Hepatic stellate cell (primary cell): ENCODE data around the gene DIP2C.
A peak's percentile ranks its signal among the peaks of the same experiment; 100 is the strongest.
"Not testable (repeated sequence)": the region's sequence is repeated elsewhere in the genome, so short reads cannot be mapped to it uniquely, and the experiment has no call there.

Experiments used
- DNase-seq: peaks from one replicate; pipeline ENCODE4 v3.0.0; 2011; ENCODE audit warnings: low spot score

DIP2C gene

DNA sequence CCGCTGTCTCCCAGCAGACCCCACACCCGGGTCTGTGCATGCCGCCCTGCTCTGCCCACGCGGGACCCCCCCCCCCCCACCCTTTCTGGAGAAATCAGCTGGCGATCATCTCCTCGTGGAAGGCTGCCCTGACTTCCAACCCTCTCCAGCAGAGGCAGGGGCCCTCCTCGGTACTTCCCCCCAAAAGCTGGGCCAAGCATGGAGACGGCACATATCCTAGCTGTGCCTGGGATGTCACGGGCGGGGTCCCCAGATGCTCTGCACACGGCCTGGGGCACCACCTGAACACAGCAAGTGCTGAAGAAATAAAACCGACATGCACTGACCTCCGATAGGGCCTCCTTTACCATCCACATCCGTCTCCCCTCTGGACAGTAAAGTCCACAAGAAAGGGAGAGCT, 96.0 kb downstream of the DIP2C start:
- DNase-seq, result no peak

DNA sequence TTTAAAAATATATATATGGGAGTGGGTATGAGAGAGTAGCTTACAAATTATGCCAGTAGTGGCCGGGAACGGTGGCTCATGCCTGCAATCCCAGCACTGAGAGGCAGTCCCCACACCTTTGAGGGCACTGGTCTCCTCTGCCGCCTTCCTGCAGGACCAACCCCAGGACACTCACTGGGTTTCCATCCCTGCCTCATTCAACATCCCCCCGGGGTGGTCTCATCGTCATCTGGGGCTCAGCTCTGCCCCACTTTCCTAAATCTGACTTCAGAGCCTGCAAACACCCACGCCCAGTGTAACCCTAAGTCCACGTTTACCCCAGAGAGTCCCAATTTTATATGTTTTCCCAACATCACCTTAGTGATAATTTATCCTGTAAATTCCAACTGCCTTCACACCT, 96.5 kb downstream of the DIP2C start:
- DNase-seq, result no peak

DNA sequence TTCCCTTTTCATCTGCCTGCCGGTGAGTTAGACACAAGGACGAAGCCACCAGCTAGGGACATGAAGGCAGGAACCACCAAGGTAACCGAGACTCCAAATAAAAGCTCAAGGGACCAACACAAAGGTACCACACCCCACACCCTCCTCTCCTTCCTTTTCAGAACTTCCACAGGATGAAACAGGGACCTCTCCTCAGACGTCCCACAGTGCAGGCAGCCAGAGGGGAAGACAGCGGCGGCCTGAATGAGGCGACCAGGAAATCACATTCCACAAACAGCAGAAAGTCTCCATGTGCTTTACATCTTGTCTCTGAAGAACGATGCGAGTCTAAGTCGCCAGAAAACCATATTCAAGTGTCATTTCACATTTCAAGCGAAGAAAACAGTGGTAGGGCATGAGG, 97.8 kb downstream of the DIP2C start:
- no peak for DNase-seq

DNA sequence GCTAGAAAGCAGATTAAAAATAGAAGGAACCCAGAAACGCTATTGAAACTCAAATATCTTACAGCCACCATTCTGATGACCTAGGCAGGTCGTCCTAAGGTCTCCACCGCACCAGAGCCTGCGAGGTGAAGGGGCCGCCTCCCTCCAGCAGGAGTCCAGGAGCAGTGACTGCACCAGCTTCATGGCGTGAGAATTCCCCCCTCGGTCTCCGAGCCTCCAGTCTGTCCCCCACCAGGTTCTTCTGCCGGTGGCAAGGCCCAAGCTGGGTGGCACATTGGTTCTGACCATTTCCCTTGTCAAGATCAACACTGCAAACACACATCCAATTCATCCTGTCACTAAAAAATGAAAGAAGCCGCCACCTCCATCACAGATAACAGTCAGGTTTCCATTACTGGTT, 98.7 kb downstream of the DIP2C start:
- DNase-seq, result no peak

DNA sequence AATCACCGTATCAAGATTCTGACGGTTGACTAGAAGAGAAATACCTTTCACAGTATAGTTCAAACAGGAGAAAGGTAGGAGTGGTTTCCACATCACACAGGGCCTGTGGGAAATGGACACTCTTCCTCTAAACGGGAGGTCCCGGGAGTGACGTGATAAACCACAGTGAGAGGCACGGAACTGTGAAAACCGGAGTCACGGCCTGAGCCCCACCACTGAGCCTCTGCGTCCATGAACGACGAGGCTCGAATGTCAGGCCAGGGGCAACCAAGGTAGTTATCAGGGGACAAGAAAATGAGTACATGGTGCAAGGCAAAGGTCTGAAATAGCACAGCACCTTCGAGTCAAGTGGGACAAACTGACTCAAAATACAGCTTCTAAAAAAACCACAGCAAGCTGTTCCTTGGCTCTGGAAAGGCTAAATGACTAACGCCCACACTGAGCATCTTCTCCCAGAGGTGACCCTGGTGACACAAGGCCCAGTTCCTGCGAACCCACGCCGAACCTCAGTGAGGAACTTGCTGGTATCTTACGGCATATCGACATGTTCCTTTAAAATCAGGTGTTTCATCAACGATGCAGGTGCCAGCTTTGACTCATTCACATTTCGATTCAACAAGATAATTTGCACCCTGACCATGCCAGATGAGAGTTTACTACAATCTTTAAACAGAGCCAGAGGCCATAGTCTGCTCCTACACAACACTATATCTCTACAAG, 99.3 kb downstream of the DIP2C start:
- DNase-seq, result no peak

DNA sequence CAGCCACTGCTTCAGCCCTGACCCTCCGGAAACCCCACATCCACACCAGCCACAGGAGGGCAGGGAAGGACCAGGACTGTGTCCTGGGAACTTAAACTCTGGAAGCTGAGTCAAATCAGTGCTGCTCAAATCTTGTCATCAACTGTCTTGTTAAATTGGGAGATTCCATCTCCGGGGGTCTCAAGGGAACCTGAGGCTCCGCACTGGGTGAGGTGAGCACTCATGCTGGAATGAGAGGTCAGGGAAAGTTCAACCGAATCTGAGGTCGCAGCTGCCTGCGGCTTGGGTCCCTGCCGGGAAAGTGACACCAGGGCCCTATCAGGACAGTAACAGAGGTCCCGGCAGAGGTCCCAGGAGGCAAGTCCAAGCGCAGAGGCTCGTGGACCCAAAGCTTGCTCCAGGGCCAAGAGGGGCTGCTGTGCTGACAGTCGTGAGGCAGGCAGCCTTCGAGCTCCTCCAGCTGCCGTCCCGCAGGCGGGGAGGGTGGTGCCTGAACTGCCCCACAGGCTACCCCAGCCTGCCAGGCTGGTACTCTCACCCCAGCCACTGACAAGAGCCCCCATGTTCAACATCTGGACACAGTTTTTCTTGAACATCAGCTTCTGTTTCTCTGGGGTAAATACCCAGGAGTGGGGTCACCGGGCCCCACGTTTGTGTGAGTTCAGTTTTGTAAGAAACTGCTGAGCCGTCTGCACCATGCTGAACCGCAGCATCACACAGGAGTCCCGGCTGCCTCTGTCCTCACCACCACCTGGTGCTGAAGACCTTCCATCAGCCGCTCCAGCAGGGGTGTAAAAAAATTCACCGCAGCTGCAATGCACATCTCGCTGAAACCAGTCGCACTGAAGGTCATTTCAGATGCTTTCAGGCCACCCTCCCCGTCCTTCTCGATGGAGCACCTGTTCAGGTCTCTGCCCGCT, 101.0 kb downstream of the DIP2C start:
- DNase-seq, result peak; percentile 79

DNA sequence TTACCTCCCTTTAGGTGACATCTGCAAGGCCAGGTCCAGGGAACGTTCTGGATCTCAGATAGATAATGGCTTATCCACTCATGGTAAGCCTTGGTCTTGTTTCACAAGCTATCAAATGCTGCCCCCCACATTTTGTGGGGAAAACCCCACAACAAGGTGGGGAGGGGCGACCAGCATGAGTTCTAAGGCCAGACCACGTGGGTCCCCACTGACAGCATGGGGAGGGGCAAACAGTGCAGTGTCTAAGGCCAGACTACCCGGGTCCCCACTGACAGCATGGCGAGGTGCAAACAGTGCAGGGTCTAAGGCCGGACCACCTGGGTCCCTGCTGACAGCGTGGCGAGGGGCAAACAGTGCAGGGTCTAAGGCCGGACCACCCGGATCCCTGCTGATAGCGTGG, 102.8 kb downstream of the DIP2C start:
- no peak for DNase-seq

DNA sequence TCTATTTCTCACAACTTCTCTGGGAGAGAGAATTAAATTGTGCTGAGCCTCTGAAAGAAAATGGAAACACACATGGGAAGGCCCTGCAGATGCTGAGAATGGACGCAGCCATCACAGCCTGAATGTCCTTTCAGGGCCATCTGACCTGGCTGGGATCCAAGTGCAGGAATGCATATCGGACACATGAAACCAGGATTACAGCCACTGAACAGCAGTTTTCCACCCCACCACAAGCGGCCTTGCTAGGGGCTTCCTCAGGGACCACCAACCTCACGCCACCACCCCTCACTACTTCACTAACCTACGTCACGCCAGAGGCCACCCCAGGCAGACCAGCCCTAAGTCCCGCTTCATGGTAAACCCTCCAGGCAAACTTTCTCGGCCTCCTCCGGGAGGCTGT, 103.3 kb downstream of the DIP2C start:
- DNase-seq, result no peak

DNA sequence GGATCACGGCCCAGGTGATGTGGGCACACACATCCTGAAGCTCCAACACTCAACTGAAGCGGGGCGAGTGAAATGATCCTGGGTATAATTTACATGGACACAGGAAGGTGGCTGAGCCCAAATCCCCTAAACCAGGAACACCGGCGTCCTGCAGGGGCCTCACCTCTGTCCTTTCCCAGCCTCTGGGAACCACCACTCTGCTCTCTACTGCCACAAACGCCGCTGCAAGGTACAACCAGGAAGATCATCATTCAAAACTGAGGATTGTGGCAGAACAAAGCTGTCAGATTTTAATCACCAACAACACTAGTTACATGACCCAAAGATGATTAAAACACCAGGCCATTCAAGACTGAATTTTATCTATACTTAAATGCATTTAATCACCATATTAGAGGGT, 104.0 kb downstream of the DIP2C start:
- DNase-seq, result no peak

DNA sequence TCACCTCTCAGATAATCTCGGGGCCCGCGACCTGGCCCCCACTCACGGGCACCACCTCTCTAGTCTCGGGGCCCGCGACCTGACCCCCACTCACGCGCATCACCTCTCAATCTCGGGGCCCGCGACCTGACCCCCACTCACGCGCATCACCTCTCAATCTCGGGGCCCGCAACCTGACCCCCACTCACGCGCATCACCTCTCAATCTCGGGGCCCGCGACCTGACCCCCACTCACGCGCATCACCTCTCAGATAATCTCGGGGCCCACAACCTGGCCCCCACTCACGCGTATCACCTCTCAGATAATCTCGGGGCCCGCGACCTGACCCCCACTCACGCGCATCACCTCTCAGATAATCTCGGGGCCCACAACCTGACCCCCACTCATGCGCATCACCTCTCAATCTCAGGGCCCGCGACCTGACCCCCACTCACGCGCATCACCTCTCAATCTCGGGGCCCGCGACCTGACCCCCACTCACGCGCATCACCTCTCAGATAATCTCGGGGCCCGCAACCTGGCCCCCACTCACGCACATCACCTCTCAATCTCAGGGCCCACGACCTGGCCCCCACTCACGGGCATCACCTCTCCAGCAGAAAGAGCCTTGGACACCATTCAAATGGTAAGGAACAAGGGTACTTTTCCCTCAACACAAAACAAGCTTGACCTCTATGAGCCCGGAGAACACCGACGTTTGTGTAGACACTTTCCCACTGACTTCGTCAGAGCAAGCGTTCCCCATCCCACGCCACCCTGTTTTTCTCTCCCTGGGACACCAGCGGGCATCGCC, 104.8 kb downstream of the DIP2C start:
- DNase-seq, result not testable (repeated sequence)

DNA sequence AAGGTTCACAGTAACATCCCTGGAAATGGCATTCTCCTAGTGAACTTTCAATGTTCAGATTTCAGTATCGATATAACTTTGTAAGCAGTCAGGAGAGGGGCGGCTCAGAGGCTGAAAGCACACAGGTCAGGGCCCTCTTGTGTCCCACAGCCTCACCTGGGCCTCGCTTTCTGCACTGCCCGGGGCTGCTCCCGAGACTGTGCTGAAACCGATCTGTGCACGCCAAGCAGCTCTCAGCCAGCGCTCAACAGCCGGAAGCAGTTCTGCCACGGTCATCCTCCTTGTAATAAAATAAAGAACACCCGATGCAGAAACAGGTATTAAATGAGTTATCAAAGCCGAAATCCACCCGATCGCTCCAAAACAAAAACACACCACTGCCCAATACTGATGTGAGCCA, 106.0 kb downstream of the DIP2C start:
- DNase-seq, result no peak

DNA sequence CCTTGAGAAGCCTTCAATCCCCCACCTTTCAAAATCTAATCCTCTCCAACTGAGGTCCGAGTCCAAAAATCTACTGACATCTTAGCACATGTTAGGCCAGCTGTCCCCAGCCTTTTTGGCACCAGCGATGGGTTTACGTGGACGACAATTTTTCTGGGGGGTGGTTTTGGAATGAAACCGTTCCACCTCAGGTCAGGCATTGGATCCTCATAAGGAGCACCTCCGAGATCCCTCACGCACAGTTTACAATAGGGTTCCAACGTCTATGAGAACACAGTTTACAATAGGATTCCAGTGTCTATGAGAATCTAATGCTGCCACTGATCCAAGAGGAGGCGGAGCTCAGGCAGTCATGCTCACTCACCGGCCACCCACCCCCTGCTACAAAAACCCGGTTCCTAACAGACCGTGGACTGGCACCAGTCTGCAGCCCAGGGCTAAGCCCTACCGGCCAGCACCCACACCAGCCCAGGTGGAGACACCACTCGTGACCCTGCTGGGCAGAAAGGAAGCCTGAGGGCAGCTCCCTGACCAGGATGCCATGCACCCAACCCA, 107.6 kb downstream of the DIP2C start:
- DNase-seq, result no peak

DNA sequence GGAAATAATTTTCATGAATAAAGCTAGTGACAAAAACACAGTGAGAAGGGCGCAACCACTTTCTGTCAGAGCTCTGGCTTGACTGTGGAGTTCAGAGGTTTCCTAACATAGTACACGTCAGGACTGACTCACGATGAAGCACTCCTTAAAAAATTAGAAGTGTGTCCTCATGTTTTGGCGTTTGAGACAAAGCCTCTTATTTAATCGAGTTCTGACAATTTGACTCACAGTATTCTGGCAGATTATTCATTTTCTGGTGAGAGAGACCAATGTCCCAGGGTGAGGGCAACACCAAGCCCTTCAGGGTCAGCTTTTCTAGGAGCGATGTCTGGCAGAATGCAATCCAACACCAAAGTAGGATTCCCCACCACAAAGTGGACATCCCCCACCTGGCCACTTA, 108.7 kb downstream of the DIP2C start:
- peak; percentile 87 for DNase-seq

DNA sequence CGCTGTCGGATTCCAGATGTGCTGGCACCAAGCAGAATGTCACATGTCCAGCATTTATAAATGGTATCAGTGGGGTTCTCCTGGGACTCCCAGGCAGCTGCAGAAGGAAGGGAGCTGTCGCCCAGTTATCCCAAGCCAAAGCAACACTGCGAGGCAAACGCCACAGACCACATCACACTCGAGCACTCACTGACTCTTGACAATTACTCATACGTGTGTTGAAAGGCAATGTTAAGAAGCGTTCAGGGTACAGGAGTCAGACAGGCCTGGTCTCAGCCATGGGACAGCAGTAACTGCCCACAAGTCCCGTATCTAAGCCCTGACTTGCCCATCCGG, 113.4 kb downstream of the DIP2C start:
- DNase-seq, result no peak

DNA sequence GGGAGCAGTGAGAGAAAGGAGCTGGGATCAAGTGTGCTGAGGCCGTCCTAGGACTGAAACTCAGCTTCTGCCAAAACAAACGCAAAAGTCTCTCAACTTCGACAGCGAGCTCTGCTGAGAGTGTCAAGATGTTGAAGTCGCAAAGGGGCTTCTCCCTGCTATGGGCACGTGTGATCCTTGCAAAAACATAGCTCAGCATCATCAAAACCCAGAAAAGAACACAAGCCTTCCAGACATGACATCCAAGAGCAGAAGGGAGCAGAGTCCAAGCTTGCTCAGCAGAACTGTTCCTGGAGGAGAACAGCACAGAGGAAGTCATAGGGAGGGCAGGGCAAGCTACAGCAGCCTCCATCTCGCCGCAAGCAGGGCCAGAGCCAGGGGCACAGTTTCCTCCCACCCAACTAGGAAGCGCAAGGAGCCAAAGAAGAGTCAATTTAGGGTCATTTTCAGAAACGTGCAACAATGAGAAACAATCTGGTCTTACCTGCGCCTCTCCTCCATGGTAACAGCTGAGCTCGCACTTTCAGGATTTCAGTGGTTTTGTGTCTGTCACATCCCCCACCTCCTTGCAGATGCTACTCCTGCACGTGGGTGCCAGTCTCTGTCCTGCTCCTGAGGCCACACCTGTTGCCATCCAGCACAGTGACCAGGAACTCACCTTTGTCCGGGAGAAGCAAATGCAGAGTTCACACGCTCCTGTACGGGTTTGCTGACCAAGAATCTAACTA, 113.9 kb downstream of the DIP2C start:
- no peak for DNase-seq

DNA sequence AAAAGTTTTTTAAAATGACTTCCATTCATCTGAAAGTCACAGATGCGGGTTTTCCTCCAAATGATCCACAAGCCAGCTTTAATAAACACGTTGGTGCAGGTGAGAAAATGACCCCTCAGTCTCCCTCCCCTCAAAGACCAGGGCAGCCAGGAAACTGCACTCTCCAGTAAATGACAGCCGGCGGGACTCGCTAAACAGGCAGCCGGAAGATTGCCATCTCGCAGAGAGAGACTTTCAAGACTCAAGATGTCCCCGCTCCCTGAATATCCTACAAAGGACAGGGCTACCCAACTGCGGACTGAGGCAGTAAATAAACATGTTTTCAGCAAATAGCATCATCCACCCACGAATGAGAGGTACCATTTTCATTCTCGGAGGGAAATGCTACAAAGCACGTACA, 116.8 kb downstream of the DIP2C start:
- no peak for DNase-seq

DNA sequence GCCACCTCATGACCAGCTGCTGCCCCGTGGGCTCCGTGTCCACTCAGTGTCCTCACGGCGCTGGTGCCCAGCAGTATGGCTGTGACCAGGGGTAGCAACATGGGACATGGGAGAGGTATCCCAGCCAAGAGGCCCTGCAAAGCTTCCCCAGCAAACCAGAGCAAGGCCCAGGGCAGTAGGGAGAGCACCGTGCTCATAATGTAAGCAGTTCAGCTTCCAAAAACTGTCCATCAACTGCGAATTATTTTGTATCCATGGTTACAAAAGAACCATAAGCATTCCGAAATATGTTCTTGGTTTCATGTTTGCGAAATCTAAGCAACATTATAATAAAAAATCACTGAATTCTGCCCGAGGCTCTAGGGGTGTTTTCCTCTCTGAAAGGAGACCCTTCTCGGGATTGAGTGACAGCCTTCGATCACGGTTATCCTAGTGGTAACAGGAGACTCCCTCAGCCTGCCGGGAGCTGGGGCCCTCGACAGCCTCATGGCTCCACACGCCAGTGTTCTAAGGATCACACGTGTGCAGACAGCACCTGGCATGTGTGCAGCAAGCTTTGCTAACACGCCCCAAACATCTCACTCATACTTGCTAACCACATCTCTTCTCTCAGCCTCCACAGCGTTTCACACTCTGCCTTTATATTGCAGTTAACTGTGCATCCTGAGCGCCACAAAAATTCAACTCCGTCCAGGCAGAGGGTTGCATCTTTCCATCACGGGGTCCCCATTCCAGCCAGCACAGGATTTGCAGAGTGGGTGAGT, 117.6 kb downstream of the DIP2C start:
- DNase-seq, result no peak

DNA sequence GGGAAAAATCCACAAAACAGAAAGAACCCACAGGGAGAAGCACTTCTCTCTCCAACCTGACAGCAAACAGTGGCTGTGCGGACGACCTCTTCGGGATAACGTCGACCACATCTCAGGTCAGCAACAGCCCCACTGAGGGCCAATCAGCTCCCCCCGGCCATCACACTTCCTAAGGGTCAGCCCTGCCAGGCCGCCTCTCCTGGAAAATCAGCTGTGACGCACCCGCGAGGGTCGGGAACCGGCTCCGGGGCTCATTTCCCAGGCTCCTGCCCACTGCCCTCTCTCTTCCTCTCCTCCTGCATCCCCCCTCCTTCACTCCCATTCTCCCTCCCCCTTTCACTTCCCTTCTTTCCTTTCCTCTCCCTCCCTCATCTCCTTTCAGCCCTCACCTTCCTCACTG, 118.3 kb downstream of the DIP2C start:
- no peak for DNase-seq

DNA sequence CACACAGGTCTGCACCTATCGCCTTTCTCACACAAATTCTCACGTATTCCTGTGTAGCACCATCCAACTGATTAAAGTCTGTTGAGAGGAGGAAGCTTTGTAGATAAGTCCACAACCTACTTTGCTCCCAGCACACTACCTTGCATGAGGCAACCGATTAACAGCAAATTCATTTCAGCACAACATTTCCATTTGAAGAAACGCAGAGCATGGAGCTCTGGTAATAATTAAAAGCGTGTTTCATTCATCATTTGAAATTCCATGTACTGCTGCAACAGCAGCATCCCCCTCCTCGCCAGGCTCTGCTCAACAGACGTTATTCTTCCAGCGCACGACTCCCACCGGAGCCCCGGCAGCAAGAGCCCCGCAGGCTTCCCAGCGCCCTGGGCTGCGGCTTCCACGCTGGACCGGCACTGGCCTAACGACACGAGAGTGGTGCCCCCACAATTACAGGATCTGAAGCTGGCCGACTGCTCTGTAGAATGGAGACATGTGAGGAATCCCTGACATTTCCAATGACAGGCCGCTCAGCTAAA, 118.8 kb downstream of the DIP2C start:
- DNase-seq, result no peak

DNA sequence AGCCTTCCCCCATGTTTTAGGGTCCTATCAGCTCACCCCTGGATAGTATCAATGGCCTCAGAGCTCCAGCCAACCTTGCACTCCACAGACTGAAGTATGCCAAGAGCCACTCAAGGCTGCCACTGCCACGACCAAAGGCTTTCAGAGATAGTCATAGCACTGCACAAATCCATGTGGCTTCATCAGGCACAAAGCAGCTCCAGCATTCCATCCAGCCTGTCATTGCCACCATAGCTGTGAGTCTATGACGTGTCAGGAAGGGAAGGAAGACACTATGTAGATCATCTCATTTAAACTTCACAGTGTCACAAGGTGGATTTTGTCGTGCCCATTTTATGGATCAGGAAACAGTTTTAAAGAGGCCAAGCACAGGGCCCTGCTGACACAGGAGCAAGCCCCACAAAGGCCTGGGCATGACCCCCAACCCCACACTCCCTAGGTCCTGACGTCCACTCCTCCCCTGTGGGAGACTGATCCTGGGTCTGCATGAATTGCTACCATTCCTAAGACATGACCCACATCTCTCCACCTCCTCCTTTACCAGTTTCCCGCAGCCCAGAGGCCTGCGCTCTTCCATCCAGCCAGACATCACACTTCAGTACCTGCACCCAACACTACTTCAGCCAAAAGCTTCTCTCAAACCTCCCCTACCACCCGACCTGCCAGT, 119.4 kb downstream of the DIP2C start:
- no peak for DNase-seq
